Measurements from ENCODE around the gene OR2A12. TPM values are rescaled to one million over a fixed set of nuclear protein-coding genes. Genes with fewer than 3 reads are reported as not detected.

Gene OR2A12
- total RNA-seq, result not detected

- ATAC-seq (no peak), DNase-seq (no peak)
- Histone ChIP-seq H3K4me1 (no peaks in the 10 kb centered on the region), H3K36me3 (no peaks in the 10 kb centered on the region), H3K9me3 (no peaks in the 10 kb centered on the region), H3K27ac (no peak within 1 kb of the TSS), H3K4me3 (no peak within 1 kb of the TSS), H3K27me3 (no peaks in the 10 kb centered on the region)
- in situ Hi-C loops (cut with MboI; ENCODE audit: low sequenced_read_pairs in 4 of 4) (no loop called here), intact Hi-C loops (cut with DNase I; ENCODE audit: low total_unique reads) (no loop called here)
- TF ChIP-seq POLR2A (IDR thresholded peaks at IDR 0.05) (no peak), CTCF (IDR thresholded peaks at IDR 0.05 in 4 of 5, conservative IDR thresholded peaks at IDR 0.05 in 1 of 5) (no peak)
These were observed at the start of gene OR2A12 for GRCh38 chr7:144085978-144086377. Gene OR2A12, plus strand, starts transcription at chr7:144086278. Its CDS starts 8,830 bp downstream, at chr7:144095108.

GRCh38 chr7:144036302-144036885, 49.7 kb upstream of the OR2A12 start:
- TF ChIP-seq CTCF (IDR thresholded peaks at IDR 0.05 in 4 of 5, conservative IDR thresholded peaks at IDR 0.05 in 1 of 5) (no peak), POLR2A (IDR thresholded peaks at IDR 0.05) (no peak)
- Histone ChIP-seq H3K27me3 (no peaks in the 10 kb centered on the region), H3K27ac (peak overlapping the region in 1 of 4 donors; percentile 26), H3K9me3 (no peaks in the 10 kb centered on the region), H3K4me1 (no peaks in the 10 kb centered on the region), H3K4me3 (no peak overlapping the region), H3K36me3 (no peaks in the 10 kb centered on the region)
- in situ Hi-C loops (cut with MboI; ENCODE audit: low sequenced_read_pairs in 4 of 4), result no loop called here
- DNase-seq (no peak), ATAC-seq (no peak)
- intact Hi-C loops (cut with DNase I; ENCODE audit: low total_unique reads), result no loop called here

- intact Hi-C loops (cut with DNase I; ENCODE audit: low total_unique reads), result no loop called here
- ATAC-seq, result no peak
These were observed 48.6 kb upstream of the OR2A12 start for GRCh38 chr7:144037414-144038035.

GRCh38 chr7:144038887-144039286, 47.2 kb upstream of the OR2A12 start:
- intact Hi-C loops (cut with DNase I; ENCODE audit: low total_unique reads), result no loop called here
- no peak for ATAC-seq

More at GRCh38 chr7:144037414-144038035, 48.6 kb upstream of the OR2A12 start:
- in situ Hi-C loops (cut with MboI; ENCODE audit: low sequenced_read_pairs in 4 of 4), result no loop called here
- no peak for TF ChIP-seq POLR2A (IDR thresholded peaks at IDR 0.05)
- no peak for TF ChIP-seq CTCF (IDR thresholded peaks at IDR 0.05 in 4 of 5, conservative IDR thresholded peaks at IDR 0.05 in 1 of 5)
- Histone ChIP-seq H3K4me1 (no peaks in the 10 kb centered on the region), H3K36me3 (no peaks in the 10 kb centered on the region), H3K9me3 (no peaks in the 10 kb centered on the region), H3K27me3 (no peaks in the 10 kb centered on the region), H3K4me3 (no peak overlapping the region), H3K27ac (no peak overlapping the region)
- DNase-seq, result no peak

More at GRCh38 chr7:144038887-144039286, 47.2 kb upstream of the OR2A12 start:
- H3K4me1 ChIP-seq, result no peaks in the 10 kb centered on the region
- no peak overlapping the region for H3K27ac ChIP-seq
- H3K4me3 ChIP-seq, result no peak overlapping the region
- H3K36me3 ChIP-seq, result no peaks in the 10 kb centered on the region
- no peak for DNase-seq
- no peaks in the 10 kb centered on the region for H3K9me3 ChIP-seq
- H3K27me3 ChIP-seq, result no peaks in the 10 kb centered on the region
- in situ Hi-C loops (cut with MboI; ENCODE audit: low sequenced_read_pairs in 4 of 4), result no loop called here
- TF ChIP-seq POLR2A (IDR thresholded peaks at IDR 0.05) (no peak), CTCF (IDR thresholded peaks at IDR 0.05 in 4 of 5, conservative IDR thresholded peaks at IDR 0.05 in 1 of 5) (no peak)
